Uterus (tissue), 4 donors: ENCODE results near the gene JUNB. TPM values are rescaled to one million over a fixed set of nuclear protein-coding genes. Genes with fewer than 3 reads are reported as not detected.
A peak's percentile ranks its signal among the peaks of the same experiment; 100 is the strongest.

Source experiments
- DNase-seq, 2 donors: peaks; one replicate each; pipeline ENCODE4 v3.0.0-alpha.2; 2019 to 2020
- H3K27ac ChIP-seq, 2 donors: fragments of 200-600 bp; sonication (generic); 1 replicate in 1 of 2; 2 replicates in 1 of 2; pipeline ENCODE4 v1.5.1; 2016 to 2018
- H3K27me3 ChIP-seq, 2 donors: fragments of 200-600 bp; sonication (generic); one replicate each; pipeline ENCODE4 v1.5.1; 2018 to 2019; ENCODE audit warnings: control low read depth in 1 of 2
- H3K36me3 ChIP-seq, 2 donors: fragments of 200-600 bp; sonication (generic); one replicate each; pipeline ENCODE4 v1.5.1; 2019; ENCODE audit warnings: control low read depth in 1 of 2
- H3K4me1 ChIP-seq, 2 donors: fragments of 200-600 bp; sonication (generic); one replicate each; pipeline ENCODE4 v1.5.1; 2018 to 2019; ENCODE audit warnings: control low read depth in 1 of 2
- H3K4me3 ChIP-seq, 2 donors: fragments of 200-600 bp; sonication (generic); 1 replicate in 1 of 2; 2 replicates in 1 of 2; pipeline ENCODE4 v1.5.1; 2018 to 2019; ENCODE audit warnings: mild to moderate bottlenecking in 1 of 2
- H3K9me3 ChIP-seq, 2 donors: fragments of 200-600 bp; sonication (generic); one replicate each; pipeline ENCODE4 v1.5.1; 2019; ENCODE audit warnings: control low read depth in 1 of 2
- POLR2A ChIP-seq, 2 donors: fragments of 450-650 bp; IDR thresholded peaks; one replicate each; pipeline ENCODE4 v1.6.1; 2016; ENCODE audit warnings: antibody characterized with exemption in 2 of 2, mild to moderate bottlenecking in 1 of 2, moderate library complexity in 1 of 2
- intact Hi-C: fragments of 100-400 bp; cut with DNase I; formaldehyde crosslinking; loops from one replicate; pipeline ENCODE4 v1.15.1; 2023; ENCODE audit warnings: low total_unique reads
- total RNA-seq, 4 donors: library from RNA; depleted of rRNA in 3 of 4; stranded (reverse); fragments of >200 nt in 3 of 4; gene quantifications; one replicate each; pipeline versions ENCODE4 v1.1.0 to v1.2.4, GENCODE V29; 2014 to 2023
- TF ChIP-seq, protein P1 (sequence below), 4 experiments: fragments of 200-600 bp in 2 of 4; fragments of 450-650 bp in 2 of 4; sonication (generic) in 2 of 4; IDR thresholded peaks; one replicate each; pipeline ENCODE4 v1.5.1; 2016 to 2019; ENCODE audit warnings: antibody characterized with exemption in 4 of 4, mild to moderate bottlenecking in 2 of 4, moderate library complexity in 1 of 4
- donor health status: DM: yes; HTN: yes; CAD: no.

Gene JUNB
- total RNA-seq, 4 donors from 2014 or later, result 47.4 to 417 (median 81.5) TPM

DNA sequence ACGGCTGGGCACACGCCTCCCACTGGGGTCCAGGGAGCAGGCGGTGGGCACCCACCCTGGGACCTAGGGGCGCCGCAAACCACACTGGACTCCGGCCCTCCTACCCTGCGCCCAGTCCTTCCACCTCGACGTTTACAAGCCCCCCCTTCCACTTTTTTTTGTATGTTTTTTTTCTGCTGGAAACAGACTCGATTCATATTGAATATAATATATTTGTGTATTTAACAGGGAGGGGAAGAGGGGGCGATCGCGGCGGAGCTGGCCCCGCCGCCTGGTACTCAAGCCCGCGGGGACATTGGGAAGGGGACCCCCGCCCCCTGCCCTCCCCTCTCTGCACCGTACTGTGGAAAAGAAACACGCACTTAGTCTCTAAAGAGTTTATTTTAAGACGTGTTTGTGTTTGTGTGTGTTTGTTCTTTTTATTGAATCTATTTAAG lies 1.6 kb downstream of the JUNB start:
- no peak for TF ChIP-seq POLR2A (IDR thresholded peaks at IDR 0.05)
- TF ChIP-seq, protein P1, sequence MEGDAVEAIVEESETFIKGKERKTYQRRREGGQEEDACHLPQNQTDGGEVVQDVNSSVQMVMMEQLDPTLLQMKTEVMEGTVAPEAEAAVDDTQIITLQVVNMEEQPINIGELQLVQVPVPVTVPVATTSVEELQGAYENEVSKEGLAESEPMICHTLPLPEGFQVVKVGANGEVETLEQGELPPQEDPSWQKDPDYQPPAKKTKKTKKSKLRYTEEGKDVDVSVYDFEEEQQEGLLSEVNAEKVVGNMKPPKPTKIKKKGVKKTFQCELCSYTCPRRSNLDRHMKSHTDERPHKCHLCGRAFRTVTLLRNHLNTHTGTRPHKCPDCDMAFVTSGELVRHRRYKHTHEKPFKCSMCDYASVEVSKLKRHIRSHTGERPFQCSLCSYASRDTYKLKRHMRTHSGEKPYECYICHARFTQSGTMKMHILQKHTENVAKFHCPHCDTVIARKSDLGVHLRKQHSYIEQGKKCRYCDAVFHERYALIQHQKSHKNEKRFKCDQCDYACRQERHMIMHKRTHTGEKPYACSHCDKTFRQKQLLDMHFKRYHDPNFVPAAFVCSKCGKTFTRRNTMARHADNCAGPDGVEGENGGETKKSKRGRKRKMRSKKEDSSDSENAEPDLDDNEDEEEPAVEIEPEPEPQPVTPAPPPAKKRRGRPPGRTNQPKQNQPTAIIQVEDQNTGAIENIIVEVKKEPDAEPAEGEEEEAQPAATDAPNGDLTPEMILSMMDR (IDR thresholded peaks at IDR 0.05), result no peak
- no peak for DNase-seq
- Histone ChIP-seq H3K27me3 (no peaks in the 10 kb centered on the region), H3K36me3 (no peaks in the 10 kb centered on the region), H3K4me1 (peaks cover 0 to 8% of the 10 kb centered on the region in 2 donors), H3K27ac (peak overlapping the region; percentile 98 to 100), H3K4me3 (peak overlapping the region; percentile 84 to 87), H3K9me3 (no peaks in the 10 kb centered on the region)
- intact Hi-C loops, result loop anchor here (2.0 kb wide), 1 partner anchor 16 kb away; no protein-coding TSS in a partner anchor

DNA sequence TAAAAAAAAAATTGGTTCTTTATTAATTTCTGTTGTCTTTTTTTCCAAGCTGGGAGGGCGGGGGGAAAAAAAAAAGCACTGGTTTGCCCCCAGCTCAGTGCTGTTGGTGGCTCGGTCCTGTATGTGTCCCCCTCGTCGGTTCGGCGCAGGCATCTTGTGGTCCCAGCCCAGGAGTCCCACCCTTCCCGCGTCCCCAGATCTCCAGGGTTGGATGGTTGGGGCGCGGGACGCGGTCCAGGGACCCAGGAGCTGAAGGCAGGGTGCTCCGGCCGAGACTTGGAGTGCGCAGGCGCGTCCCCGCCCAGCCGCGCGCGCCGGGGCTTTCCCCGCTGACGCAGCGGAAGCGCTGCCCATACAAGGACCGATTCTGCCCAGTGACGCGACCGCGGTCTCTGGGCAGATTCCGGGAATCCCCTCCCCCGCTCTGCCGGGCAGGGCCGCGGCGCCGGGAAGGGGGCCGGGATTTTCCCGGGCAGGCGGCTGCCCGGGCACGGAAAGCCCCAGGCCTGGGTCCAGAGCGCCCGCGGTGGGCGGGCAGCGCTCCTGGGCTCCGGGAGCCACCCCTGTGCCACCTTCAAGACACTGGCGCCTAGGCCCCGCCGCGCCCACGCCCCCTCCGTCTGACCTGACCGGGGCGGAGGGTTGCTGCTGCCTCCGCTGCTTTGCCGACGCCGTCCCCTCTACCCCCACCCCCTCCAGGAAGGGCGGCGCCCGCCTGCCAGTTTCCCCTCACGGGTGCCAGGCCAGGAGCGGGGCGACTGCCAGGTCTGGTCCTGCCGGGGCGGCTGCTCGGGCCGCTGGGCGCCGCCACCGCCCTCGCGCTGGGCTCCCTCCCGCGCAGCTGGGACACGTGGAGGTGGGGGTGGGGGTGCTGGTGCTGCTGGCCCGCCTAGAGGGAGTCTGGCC lies 2.3 kb downstream of the JUNB start:
- H3K4me1 ChIP-seq, result peaks cover 0 to 1% of the 10 kb centered on the region in 2 donors
- no peaks in the 10 kb centered on the region for H3K27me3 ChIP-seq
- H3K36me3 ChIP-seq, result no peaks in the 10 kb centered on the region
- no peaks in the 10 kb centered on the region for H3K9me3 ChIP-seq
- TF ChIP-seq, protein P1 (IDR thresholded peaks at IDR 0.05), result no peak
- TF ChIP-seq POLR2A (IDR thresholded peaks at IDR 0.05), result peak; percentile 67 to 87
- peak; percentile 90 to 95 for DNase-seq
- peak overlapping the region; percentile 98 to 100 for H3K27ac ChIP-seq
- peak overlapping the region; percentile 84 to 87 for H3K4me3 ChIP-seq
- intact Hi-C loops, result loop anchor here (2.0 kb wide), 1 partner anchor 17 kb away; no protein-coding TSS in a partner anchor

DNA sequence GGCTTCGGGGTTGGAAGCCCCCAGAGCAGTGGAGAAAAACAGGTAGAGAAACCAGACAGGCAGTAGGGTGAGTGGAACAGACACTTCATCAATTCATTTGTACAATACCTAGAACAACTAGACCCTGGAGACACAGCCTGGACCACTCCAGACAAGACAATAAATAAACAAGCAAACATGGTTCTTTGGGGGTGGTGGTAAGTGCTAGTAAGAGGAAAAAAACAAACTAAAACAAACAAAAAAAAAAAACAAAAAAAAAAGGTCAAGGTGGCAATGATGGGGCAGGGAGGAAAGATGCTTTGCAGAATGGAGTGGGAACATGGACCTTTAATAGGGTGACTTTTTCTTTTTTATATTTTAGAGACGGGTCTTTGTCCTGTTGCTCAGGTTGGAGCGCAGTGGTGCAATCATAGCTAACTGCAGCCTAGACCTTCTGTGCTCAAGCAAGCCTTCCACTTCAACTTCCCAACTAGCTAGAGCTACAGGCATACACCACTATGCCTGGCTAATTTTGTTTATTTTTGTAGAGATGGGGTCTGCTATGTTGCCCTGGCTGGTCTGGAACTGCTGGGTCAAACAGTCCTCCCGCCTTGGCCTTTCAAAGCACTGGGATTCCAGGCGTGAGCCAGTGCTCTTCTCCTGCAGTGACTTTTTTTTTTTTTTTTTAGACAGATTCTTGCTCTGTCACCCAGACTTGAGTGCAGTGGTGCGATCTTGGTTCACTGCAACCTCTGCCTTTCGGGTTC lies 3.1 kb downstream of the JUNB start:
- Histone ChIP-seq H3K27me3 (no peaks in the 10 kb centered on the region), H3K4me3 (peak overlapping the region; percentile 84 to 87), H3K27ac (peak overlapping the region; percentile 98 to 100), H3K9me3 (no peaks in the 10 kb centered on the region), H3K4me1 (no peaks in the 10 kb centered on the region), H3K36me3 (no peaks in the 10 kb centered on the region)
- no peak for TF ChIP-seq POLR2A (IDR thresholded peaks at IDR 0.05)
- TF ChIP-seq, protein P1 (IDR thresholded peaks at IDR 0.05), result no peak
- intact Hi-C loops, result no loop called here
- no peak for DNase-seq

DNA sequence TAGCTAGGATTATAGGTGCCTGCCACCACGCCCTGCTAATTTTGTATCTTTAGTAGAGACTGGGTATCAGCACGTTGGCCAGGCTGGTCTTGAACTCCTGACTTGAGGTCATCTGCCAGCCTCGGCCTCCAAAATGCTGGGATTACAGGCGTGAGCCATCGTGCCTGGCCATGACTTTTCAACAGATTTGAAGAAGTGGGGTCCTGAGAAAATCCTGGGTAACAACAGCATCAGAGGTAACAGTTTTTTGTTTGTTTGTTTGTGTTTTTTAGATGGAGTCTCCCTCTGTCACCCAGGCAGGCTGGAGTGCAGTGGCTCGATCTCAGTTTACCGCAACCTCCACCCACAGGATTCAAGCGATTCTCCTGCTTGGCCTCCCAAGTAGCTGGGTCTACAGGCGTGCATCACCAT lies 3.7 kb downstream of the JUNB start:
- intact Hi-C loops, result no loop called here
- peak in 1 of 2 donors; percentile 19 for DNase-seq
- Histone ChIP-seq H3K4me1 (no peaks in the 10 kb centered on the region), H3K4me3 (no peak overlapping the region), H3K9me3 (no peaks in the 10 kb centered on the region), H3K27ac (no peak overlapping the region), H3K27me3 (no peaks in the 10 kb centered on the region), H3K36me3 (no peaks in the 10 kb centered on the region)
- no peak for TF ChIP-seq POLR2A (IDR thresholded peaks at IDR 0.05)
- TF ChIP-seq, protein P1 (IDR thresholded peaks at IDR 0.05), result no peak
